ENCODE data around the gene DNAI2.

DNAI2 gene

GRCh38 chr17:74305865-74306654 lies 32.0 kb downstream of the DNAI2 start:
- DNase-seq (ENCODE audit: low spot score), result no peak

GRCh38 chr17:74307984-74308773 lies 34.1 kb downstream of the DNAI2 start:
- DNase-seq (ENCODE audit: low spot score), result no peak

GRCh38 chr17:74309902-74310301 lies 35.9 kb downstream of the DNAI2 start:
- no peak for DNase-seq (ENCODE audit: low spot score)

- DNase-seq (ENCODE audit: low spot score), result no peak
Measured at GRCh38 chr17:74314877-74315276, 40.8 kb downstream of the DNAI2 start.

GRCh38 chr17:74316220-74316619 lies 42.2 kb downstream of the DNAI2 start:
- DNase-seq (ENCODE audit: low spot score), result no peak

- DNase-seq (ENCODE audit: low spot score), result no peak
Measured at GRCh38 chr17:74317071-74317470, 43.0 kb downstream of the DNAI2 start.

GRCh38 chr17:74318391-74318790 lies 44.4 kb downstream of the DNAI2 start:
- no peak for DNase-seq (ENCODE audit: low spot score)

GRCh38 chr17:74324521-74324920 lies 50.5 kb downstream of the DNAI2 start:
- no peak for DNase-seq (ENCODE audit: low spot score)

- no peak for DNase-seq (ENCODE audit: low spot score)
Measured at GRCh38 chr17:74325376-74325742, 51.3 kb downstream of the DNAI2 start.

- peak; percentile 25 for DNase-seq (ENCODE audit: low spot score)
Measured at GRCh38 chr17:74325743-74326379, 51.8 kb downstream of the DNAI2 start, which contains the start of gene KIF19. Gene KIF19 (plus strand): TSS chr17:74326226. CDS start chr17:74326350, 124 bp downstream.

- no peak for DNase-seq (ENCODE audit: low spot score)
Measured at GRCh38 chr17:74326506-74326905, 52.5 kb downstream of the DNAI2 start.

GRCh38 chr17:74328487-74328886 lies 54.5 kb downstream of the DNAI2 start:
- DNase-seq (ENCODE audit: low spot score), result no peak

- DNase-seq (ENCODE audit: low spot score), result no peak
Measured at GRCh38 chr17:74329378-74329777, 55.3 kb downstream of the DNAI2 start.

- no peak for DNase-seq (ENCODE audit: low spot score)
Measured at GRCh38 chr17:74330446-74330845, 56.4 kb downstream of the DNAI2 start.

- no peak for DNase-seq (ENCODE audit: low spot score)
Measured at GRCh38 chr17:74332017-74332650, 58.1 kb downstream of the DNAI2 start.

- DNase-seq (ENCODE audit: low spot score), result no peak
Measured at GRCh38 chr17:74332763-74333283, 58.8 kb downstream of the DNAI2 start.

GRCh38 chr17:74334393-74335039 lies 60.5 kb downstream of the DNAI2 start:
- DNase-seq (ENCODE audit: low spot score), result no peak

GRCh38 chr17:74335529-74336062 lies 61.6 kb downstream of the DNAI2 start:
- no peak for DNase-seq (ENCODE audit: low spot score)

GRCh38 chr17:74336307-74336706 lies 62.3 kb downstream of the DNAI2 start:
- DNase-seq (ENCODE audit: low spot score), result no peak

GRCh38 chr17:74337834-74338500 lies 63.9 kb downstream of the DNAI2 start:
- DNase-seq (ENCODE audit: low spot score), result no peak
